GM23338 (cell line): ENCODE results near the gene RNF167.

Source experiments
- CREB1 ChIP-seq: fragments of 250-450 bp; sonication (Bioruptor Pico); IDR thresholded peaks from 2 replicates; pipeline ENCODE4 v1.5.0; 2020; ENCODE audit warnings: low read depth, mild to moderate bottlenecking, moderate library complexity
- CTCF ChIP-seq, 2 experiments: fragments of 200-600 bp in 1 of 2; sonication (generic) in 1 of 2; conservative IDR thresholded peaks; 2 replicates each; pipeline versions ENCODE4 v1.5.1 to v1.6.1; 2016 to 2017; ENCODE audit warnings: antibody characterized with exemption in 2 of 2, low read depth in 2 of 2, mild to moderate bottlenecking in 2 of 2, moderate library complexity in 1 of 2
- EZH2 ChIP-seq: fragments of 200-600 bp; sonication (generic); IDR thresholded peaks from one replicate; pipeline ENCODE4 v1.8.0; 2017; ENCODE audit warnings: antibody characterized with exemption, mild to moderate bottlenecking, low read depth; ENCODE audit not compliant: unreplicated experiment
- EZH2phosphoT487 ChIP-seq: fragments of 200-600 bp; sonication (generic); IDR thresholded peaks from one replicate; pipeline ENCODE4 v1.8.1; 2018; ENCODE audit warnings: antibody characterized with exemption; ENCODE audit not compliant: unreplicated experiment
- JUNB ChIP-seq: IDR thresholded peaks from one replicate; pipeline ENCODE4 v1.6.1; 2016; ENCODE audit warnings: antibody characterized with exemption; ENCODE audit not compliant: unreplicated experiment
- POLR2AphosphoS5 ChIP-seq: IDR thresholded peaks from 2 replicates; pipeline ENCODE4 v1.6.1; 2016; ENCODE audit warnings: antibody characterized with exemption, low read depth
- REST ChIP-seq: IDR thresholded peaks from one replicate; pipeline ENCODE4 v1.6.1; 2018; ENCODE audit warnings: antibody characterized with exemption; ENCODE audit not compliant: unreplicated experiment
- ZNF114 ChIP-seq: fragments of 250-450 bp; sonication (Bioruptor Pico); IDR thresholded peaks from 2 replicates; pipeline ENCODE4 v1.5.0; 2020; ENCODE audit warnings: mild to moderate bottlenecking, moderate library complexity
- ZNF462 ChIP-seq: fragments of 250-450 bp; sonication (Bioruptor Pico); IDR thresholded peaks from 2 replicates; pipeline ENCODE4 v1.5.0; 2020; ENCODE audit warnings: mild to moderate bottlenecking, moderate library complexity

GRCh38 chr17:4938688-4939545 lies 1.2 kb upstream of the RNF167 start:
- TF ChIP-seq CTCF (conservative IDR thresholded peaks at IDR 0.05; ENCODE audit: low read depth in 2 of 2) (no peak), REST (no peak), EZH2 (no peak), ZNF114 (CRISPR knock-in tag) (no peak), ZNF462 (CRISPR knock-in tag) (no peak), POLR2AphosphoS5 (no peak), CREB1 (CRISPR knock-in tag) (no peak), JUNB (no peak), EZH2phosphoT487 (no peak)
